SU-DHL-6 (cell line): ENCODE data around the gene IFNE.

Experiments used
- H2AFZ ChIP-seq: fragments of 200-600 bp; sonication (generic); 2 replicates; pipeline ENCODE4 v1.6.1; 2014; ENCODE audit warnings: low read depth, mild to moderate bottlenecking, moderate library complexity, mixed read lengths, antibody characterized with exemption, low read length; ENCODE audit not compliant: severe bottlenecking
- H3F3A ChIP-seq: fragments of 200-600 bp; shearing (Covaris generic); 2 replicates; pipeline ENCODE4 v1.6.0; 2016; ENCODE audit warnings: antibody characterized with exemption, mild to moderate bottlenecking; ENCODE audit not compliant: insufficient read depth
- H3K27ac ChIP-seq: fragments of 200-600 bp; sonication (generic); 2 replicates; pipeline ENCODE4 v1.5.1; 2016; ENCODE audit warnings: low read depth, mild to moderate bottlenecking, low read length, moderate library complexity, mixed read lengths
- H3K27me3 ChIP-seq: fragments of 200-600 bp; sonication (generic), shearing (Covaris generic); 2 replicates; pipeline ENCODE4 v1.6.0; 2014; ENCODE audit warnings: mild to moderate bottlenecking, low read length
- H3K36me3 ChIP-seq: fragments of 200-600 bp; sonication (generic); 2 replicates; pipeline ENCODE4 v1.6.1; 2014; ENCODE audit warnings: mild to moderate bottlenecking, low read length, mixed read lengths
- H3K4me2 ChIP-seq: fragments of 300-600, 200-600 bp; shearing (Covaris generic), sonication (generic); 2 replicates; pipeline ENCODE4 v1.6.0; 2014; ENCODE audit warnings: low read length, low read depth, mild to moderate bottlenecking; ENCODE audit not compliant: poor library complexity, severe bottlenecking
- H3K4me3 ChIP-seq: fragments of 200-600 bp; sonication (generic); 2 replicates; pipeline ENCODE4 v1.5.1; 2014; ENCODE audit warnings: antibody characterized with exemption, low read length, mild to moderate bottlenecking, mixed read lengths; ENCODE audit not compliant: insufficient read depth, poor library complexity, severe bottlenecking
- H3K79me2 ChIP-seq: fragments of 200-600 bp; sonication (generic); 2 replicates; pipeline ENCODE4 v1.6.1; 2014; ENCODE audit warnings: mild to moderate bottlenecking, low read length, moderate library complexity; ENCODE audit not compliant: insufficient read depth
- H3K9ac ChIP-seq: fragments of 200-600 bp; sonication (generic); 2 replicates; pipeline ENCODE4 v1.7.0; 2014; ENCODE audit warnings: mild to moderate bottlenecking, low read length
- H3K9me2 ChIP-seq: fragments of 200-600 bp; sonication (generic); replicated peaks from 2 replicates; pipeline ENCODE4 v1.6.1; 2014; ENCODE audit warnings: low read length; ENCODE audit not compliant: insufficient read depth
- H3K9me3 ChIP-seq: fragments of 200-600 bp; sonication (generic); 2 replicates; pipeline ENCODE4 v1.6.1; 2014; ENCODE audit warnings: low read length, mixed read lengths; ENCODE audit not compliant: insufficient read depth
- H4K20me1 ChIP-seq: fragments of 200-600 bp; sonication (generic); 2 replicates; pipeline ENCODE4 v1.6.1; 2014; ENCODE audit warnings: low read depth, mild to moderate bottlenecking, antibody characterized with exemption, low read length, moderate library complexity, mixed read lengths
- EZH2phosphoT487 ChIP-seq: fragments of 200-600 bp; sonication (generic), shearing (Covaris generic); conservative IDR thresholded peaks from 2 replicates; pipeline ENCODE4 v1.6.1; 2018; ENCODE audit warnings: mild to moderate bottlenecking, antibody characterized with exemption, low read length, moderate library complexity, mixed read lengths
- TF ChIP-seq, protein P1 (sequence below): fragments of 200-600 bp; sonication (generic); IDR thresholded peaks from one replicate; pipeline ENCODE4 v1.5.1; 2017; ENCODE audit warnings: antibody characterized with exemption, mild to moderate bottlenecking, low read length, moderate library complexity; ENCODE audit not compliant: insufficient read depth, poor library complexity, severe bottlenecking

The IFNE gene

DNA sequence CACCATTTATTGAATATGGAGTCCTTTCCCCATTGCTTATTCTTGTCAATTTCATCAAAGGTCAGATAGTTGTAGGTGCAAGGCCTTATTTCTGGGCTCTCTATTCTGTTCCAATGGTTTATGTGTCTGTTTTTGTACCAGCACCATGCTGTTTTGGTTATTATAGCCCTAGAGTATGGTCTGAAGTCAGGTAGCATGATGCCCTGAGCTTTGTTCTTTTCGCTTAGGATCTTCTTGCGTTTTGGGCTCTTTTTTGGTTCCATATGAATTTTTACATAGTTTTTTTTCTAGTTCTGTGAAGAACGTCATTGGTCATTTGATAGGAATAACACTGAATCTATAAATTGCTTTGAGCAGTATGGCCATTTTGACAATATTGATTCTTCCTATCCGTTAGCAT lies 40.2 kb upstream of the IFNE start:
- Histone ChIP-seq H3K4me2 (no peak overlapping the region), H2AFZ (no peak overlapping the region), H3K27ac (no peak overlapping the region), H3K9ac (no peak overlapping the region), H3K79me2 (no peaks in the 10 kb centered on the region), H3K36me3 (no peaks in the 10 kb centered on the region), H3F3A (no peaks in the 10 kb centered on the region), H3K9me2 (no peaks in the 10 kb centered on the region), H3K9me3 (no peaks in the 10 kb centered on the region), H3K27me3 (no peaks in the 10 kb centered on the region), H3K4me3 (no peak overlapping the region), H4K20me1 (no peaks in the 10 kb centered on the region)
- TF ChIP-seq EZH2phosphoT487, result no peak
- TF ChIP-seq, protein P1, sequence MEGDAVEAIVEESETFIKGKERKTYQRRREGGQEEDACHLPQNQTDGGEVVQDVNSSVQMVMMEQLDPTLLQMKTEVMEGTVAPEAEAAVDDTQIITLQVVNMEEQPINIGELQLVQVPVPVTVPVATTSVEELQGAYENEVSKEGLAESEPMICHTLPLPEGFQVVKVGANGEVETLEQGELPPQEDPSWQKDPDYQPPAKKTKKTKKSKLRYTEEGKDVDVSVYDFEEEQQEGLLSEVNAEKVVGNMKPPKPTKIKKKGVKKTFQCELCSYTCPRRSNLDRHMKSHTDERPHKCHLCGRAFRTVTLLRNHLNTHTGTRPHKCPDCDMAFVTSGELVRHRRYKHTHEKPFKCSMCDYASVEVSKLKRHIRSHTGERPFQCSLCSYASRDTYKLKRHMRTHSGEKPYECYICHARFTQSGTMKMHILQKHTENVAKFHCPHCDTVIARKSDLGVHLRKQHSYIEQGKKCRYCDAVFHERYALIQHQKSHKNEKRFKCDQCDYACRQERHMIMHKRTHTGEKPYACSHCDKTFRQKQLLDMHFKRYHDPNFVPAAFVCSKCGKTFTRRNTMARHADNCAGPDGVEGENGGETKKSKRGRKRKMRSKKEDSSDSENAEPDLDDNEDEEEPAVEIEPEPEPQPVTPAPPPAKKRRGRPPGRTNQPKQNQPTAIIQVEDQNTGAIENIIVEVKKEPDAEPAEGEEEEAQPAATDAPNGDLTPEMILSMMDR, result no peak

DNA sequence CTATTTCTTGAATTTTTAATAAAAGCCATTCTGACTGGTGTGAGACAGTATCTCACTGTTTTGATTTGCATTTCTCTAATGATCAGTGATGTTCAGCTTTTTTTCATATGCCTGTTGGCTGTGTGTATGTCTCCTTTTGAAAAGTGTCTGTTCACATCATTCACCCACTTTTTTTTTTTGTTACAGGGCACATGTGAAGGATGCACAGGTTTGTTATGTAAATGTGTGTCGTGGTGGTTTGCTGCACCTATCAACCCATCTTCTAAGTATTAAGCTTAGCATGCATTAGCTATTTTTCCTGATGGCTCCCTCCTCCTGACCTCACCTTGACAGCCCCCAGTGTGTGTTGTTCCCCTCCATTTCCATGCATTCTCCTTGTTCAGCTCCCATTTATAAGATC lies 39.3 kb upstream of the IFNE start:
- H3K27ac ChIP-seq, result no peak overlapping the region
- no peaks in the 10 kb centered on the region for H3K27me3 ChIP-seq
- no peaks in the 10 kb centered on the region for H3K9me2 ChIP-seq
- H3K4me2 ChIP-seq, result no peak overlapping the region
- H3K79me2 ChIP-seq, result no peaks in the 10 kb centered on the region
- no peak for TF ChIP-seq EZH2phosphoT487
- TF ChIP-seq, protein P1, result no peak
- no peaks in the 10 kb centered on the region for H3K9me3 ChIP-seq
- no peaks in the 10 kb centered on the region for H3K36me3 ChIP-seq
- no peak overlapping the region for H2AFZ ChIP-seq
- H3F3A ChIP-seq, result no peaks in the 10 kb centered on the region
- no peaks in the 10 kb centered on the region for H4K20me1 ChIP-seq
- no peak overlapping the region for H3K4me3 ChIP-seq
- no peak overlapping the region for H3K9ac ChIP-seq

DNA sequence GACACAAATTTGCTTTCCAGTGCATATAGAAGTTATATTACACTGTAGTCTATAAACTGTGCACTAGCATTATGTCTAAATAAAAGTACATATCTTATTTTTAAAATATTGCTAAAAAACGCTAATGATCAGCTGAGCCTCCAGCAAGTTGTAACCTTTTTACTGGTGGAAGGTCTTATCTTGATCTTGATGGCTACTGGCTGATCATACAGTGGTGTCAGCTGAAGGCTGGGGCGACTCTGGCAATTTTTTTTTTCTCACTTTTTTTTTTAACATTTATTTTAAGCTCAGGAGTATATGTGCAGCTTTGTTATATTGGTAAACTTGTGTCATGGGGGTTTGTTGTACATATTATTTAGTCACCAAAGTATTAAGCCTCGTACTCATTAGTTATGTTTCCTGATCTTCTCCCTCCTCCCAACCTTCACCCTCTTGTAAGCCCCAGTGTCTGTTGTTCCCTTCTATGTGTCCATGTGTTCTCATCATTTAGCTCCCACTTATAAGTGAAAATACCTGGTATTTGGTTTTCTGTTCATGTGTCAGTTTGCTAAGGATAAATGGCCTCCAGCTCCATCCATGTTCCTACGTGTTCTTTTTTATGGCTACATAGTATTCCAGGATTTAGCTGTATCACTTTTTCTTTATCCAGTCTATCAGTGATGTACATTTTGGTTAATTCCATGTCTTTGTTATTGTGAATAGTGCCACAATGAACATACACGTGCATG lies 38.6 kb upstream of the IFNE start:
- Histone ChIP-seq H3K79me2 (no peaks in the 10 kb centered on the region), H3F3A (no peaks in the 10 kb centered on the region), H3K9ac (no peak overlapping the region), H3K27me3 (0 out of 2 replicates have a peak, but pooled peaks cover 3% of the 10 kb centered on the region), H3K9me3 (no peaks in the 10 kb centered on the region), H3K4me2 (no peak overlapping the region), H3K9me2 (no peaks in the 10 kb centered on the region), H3K36me3 (no peaks in the 10 kb centered on the region), H2AFZ (no peak overlapping the region), H3K4me3 (no peak overlapping the region), H4K20me1 (0 out of 2 replicates have a peak, but pooled peaks cover 3% of the 10 kb centered on the region), H3K27ac (no peak overlapping the region)
- no peak for TF ChIP-seq EZH2phosphoT487
- TF ChIP-seq, protein P1, result no peak
